GM12872 (cell line): ENCODE measurements around the gene ZNF549.
A peak's percentile ranks its signal among the peaks of the same experiment; 100 is the strongest.

Source experiments
- CTCF ChIP-seq: IDR thresholded peaks from 3 replicates; pipeline ENCODE4 v1.5.1; 2011; ENCODE audit warnings: low read depth, mild to moderate bottlenecking, low read length, moderate library complexity; ENCODE audit not compliant: insufficient read depth

The ZNF549 gene

GRCh38 chr19:57583104-57583520 is 56.0 kb downstream of the ZNF549 start:
- TF ChIP-seq CTCF, result no peak

GRCh38 chr19:57583521-57584416 is 56.6 kb downstream of the ZNF549 start, which contains the start of gene ZIK1:
TSS of gene ZIK1 (plus strand) at chr19:57584145. CDS start at chr19:57584357, 212 bp downstream.
- TF ChIP-seq CTCF, result 0 out of 3 replicates have a peak, but pooled peaks have one; percentile 3

GRCh38 chr19:57587529-57587928 is 60.4 kb downstream of the ZNF549 start:
- TF ChIP-seq CTCF, result no peak

- no peak for TF ChIP-seq CTCF
These were observed 72.2 kb downstream of the ZNF549 start for GRCh38 chr19:57599377-57599760.

- no peak for TF ChIP-seq CTCF
These were observed 72.7 kb downstream of the ZNF549 start, which contains the start of gene ZNF530 for GRCh38 chr19:57599761-57600383. TSS of gene ZNF530 (plus strand) at chr19:57599885. CDS start at chr19:57604346, 4,461 bp downstream.

GRCh38 chr19:57606931-57607330 is 79.8 kb downstream of the ZNF549 start:
- TF ChIP-seq CTCF, result no peak
